ENCODE results near the gene ELMO3.

The ELMO3 gene

DNA sequence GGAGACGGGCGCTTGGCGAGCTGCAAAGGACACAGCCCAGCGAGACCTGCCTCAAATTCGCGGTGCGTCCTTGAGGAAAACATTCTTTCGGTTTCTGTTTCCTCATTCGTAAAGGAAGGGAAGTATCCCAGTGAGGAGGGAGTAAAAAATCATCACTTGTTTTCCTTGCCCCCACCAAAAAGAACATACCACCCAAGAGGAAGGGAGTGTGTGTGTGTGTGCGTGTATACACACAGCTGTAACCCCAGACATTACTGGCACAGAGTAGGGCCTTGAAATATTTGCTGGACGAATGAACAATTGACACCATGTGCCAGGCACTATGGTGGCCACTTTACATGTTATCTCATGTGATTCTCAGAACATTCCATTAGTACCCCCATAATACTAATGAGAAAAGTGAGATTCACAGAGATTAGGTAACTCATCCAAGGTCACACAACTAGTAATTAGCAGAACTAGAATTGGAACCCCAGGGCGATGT is 13.2 kb upstream of the ELMO3 start:
- peaks cover 7% of the 10 kb centered on the region for H3K27me3 ChIP-seq (ENCODE audit: insufficient read depth, poor library complexity, severe bottlenecking)

DNA sequence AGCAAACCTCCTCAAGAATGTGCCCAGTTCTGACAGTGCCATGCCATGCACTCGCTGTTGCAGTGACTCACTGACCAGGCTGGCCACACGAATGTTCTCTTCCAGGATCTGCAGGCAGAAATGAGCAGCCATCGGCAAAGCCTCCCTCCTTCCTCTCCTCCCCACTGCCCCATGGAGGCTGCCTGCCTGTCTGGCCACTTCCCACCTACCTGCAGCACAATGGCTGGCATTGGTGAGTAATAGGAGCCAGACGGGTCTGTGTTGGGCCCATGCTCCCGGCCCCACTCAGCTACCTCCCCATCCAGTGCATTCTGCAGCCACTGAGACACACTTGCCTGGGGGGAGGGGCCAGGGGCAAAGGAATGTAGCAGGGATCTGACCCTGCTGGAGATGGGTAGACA is 12.4 kb upstream of the ELMO3 start:
- no peak for DNase-seq (ENCODE audit: low read depth in 1 of 2, low spot score in 1 of 2)
- TF ChIP-seq GABPA (IDR thresholded peaks at IDR 0.05; ENCODE audit: low read depth) = no peak
- TF ChIP-seq, protein P1, sequence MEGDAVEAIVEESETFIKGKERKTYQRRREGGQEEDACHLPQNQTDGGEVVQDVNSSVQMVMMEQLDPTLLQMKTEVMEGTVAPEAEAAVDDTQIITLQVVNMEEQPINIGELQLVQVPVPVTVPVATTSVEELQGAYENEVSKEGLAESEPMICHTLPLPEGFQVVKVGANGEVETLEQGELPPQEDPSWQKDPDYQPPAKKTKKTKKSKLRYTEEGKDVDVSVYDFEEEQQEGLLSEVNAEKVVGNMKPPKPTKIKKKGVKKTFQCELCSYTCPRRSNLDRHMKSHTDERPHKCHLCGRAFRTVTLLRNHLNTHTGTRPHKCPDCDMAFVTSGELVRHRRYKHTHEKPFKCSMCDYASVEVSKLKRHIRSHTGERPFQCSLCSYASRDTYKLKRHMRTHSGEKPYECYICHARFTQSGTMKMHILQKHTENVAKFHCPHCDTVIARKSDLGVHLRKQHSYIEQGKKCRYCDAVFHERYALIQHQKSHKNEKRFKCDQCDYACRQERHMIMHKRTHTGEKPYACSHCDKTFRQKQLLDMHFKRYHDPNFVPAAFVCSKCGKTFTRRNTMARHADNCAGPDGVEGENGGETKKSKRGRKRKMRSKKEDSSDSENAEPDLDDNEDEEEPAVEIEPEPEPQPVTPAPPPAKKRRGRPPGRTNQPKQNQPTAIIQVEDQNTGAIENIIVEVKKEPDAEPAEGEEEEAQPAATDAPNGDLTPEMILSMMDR (IDR thresholded peaks at IDR 0.05; ENCODE audit: insufficient read depth, low read length) = no peak
- no peak for TF ChIP-seq SPI1 (IDR thresholded peaks at IDR 0.05; ENCODE audit: borderline replicate concordance, low read depth)
- TF ChIP-seq, protein P2, sequence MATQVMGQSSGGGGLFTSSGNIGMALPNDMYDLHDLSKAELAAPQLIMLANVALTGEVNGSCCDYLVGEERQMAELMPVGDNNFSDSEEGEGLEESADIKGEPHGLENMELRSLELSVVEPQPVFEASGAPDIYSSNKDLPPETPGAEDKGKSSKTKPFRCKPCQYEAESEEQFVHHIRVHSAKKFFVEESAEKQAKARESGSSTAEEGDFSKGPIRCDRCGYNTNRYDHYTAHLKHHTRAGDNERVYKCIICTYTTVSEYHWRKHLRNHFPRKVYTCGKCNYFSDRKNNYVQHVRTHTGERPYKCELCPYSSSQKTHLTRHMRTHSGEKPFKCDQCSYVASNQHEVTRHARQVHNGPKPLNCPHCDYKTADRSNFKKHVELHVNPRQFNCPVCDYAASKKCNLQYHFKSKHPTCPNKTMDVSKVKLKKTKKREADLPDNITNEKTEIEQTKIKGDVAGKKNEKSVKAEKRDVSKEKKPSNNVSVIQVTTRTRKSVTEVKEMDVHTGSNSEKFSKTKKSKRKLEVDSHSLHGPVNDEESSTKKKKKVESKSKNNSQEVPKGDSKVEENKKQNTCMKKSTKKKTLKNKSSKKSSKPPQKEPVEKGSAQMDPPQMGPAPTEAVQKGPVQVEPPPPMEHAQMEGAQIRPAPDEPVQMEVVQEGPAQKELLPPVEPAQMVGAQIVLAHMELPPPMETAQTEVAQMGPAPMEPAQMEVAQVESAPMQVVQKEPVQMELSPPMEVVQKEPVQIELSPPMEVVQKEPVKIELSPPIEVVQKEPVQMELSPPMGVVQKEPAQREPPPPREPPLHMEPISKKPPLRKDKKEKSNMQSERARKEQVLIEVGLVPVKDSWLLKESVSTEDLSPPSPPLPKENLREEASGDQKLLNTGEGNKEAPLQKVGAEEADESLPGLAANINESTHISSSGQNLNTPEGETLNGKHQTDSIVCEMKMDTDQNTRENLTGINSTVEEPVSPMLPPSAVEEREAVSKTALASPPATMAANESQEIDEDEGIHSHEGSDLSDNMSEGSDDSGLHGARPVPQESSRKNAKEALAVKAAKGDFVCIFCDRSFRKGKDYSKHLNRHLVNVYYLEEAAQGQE (IDR thresholded peaks at IDR 0.05; ENCODE audit: insufficient replicate concordance, low read depth) = no peak
- TF ChIP-seq POLR2AphosphoS5 (IDR thresholded peaks at IDR 0.05; ENCODE audit: low read depth) = no peak

More for the DNA sequence above, 13.2 kb upstream of the ELMO3 start:
- no peak overlapping the region for H3K27ac ChIP-seq (replicated peaks)
- TF ChIP-seq, protein P1 (IDR thresholded peaks at IDR 0.05; ENCODE audit: insufficient read depth, low read length) = no peak
- TF ChIP-seq POLR2AphosphoS5 (IDR thresholded peaks at IDR 0.05; ENCODE audit: low read depth) (no peak), SPI1 (IDR thresholded peaks at IDR 0.05; ENCODE audit: borderline replicate concordance, low read depth) (no peak), GABPA (IDR thresholded peaks at IDR 0.05; ENCODE audit: low read depth) (no peak)
- TF ChIP-seq, protein P2 (IDR thresholded peaks at IDR 0.05; ENCODE audit: insufficient replicate concordance, low read depth) = no peak
- H3K4me3 ChIP-seq (replicated peaks; ENCODE audit: insufficient read depth, low read length) = no peak overlapping the region
- DNase-seq (ENCODE audit: low read depth in 1 of 2, low spot score in 1 of 2) = no peak

DNA sequence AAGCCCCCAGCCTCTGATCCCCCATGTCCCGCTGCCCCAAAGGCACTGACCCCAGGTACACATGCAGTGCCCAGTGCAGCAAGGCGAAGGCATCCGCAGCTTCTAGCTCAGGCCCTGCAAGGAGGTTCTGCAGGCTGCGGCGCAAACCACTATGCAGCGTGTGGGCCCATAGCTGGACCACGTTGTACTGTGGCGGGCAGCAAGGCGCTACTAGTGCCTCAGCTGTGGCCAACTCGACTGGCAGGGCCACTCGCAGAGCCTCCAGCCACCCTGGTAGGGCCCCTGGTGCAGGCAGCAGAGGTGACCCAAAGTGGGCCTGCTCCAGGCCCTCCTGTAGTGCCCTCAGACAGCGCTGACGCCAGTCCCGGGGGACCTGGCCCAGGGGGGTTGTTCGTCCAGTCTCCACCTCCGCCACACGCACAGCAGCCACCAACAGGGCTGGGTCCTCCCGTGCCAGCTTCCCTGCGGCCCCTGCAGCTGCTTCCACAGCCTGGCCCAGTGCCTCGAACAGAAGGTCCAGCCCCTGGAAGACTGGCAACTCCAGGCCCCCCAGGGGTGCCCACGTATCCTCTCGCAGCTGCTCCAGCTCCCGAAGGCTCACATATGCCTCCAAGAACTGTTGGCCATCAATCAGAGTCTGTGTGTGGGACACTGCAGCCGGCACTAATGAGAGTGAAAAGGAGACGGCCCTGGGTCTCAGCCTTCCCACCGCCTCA is 11.6 kb upstream of the ELMO3 start:
- no peak overlapping the region for H3K27ac ChIP-seq (replicated peaks)

More for the DNA sequence above, 12.4 kb upstream of the ELMO3 start:
- H3K27me3 ChIP-seq (ENCODE audit: insufficient read depth, poor library complexity, severe bottlenecking) = peaks cover 7% of the 10 kb centered on the region
- H3K27ac ChIP-seq (replicated peaks) = no peak overlapping the region
- H3K4me3 ChIP-seq (replicated peaks; ENCODE audit: insufficient read depth, low read length) = no peak overlapping the region

More for the DNA sequence above, 11.6 kb upstream of the ELMO3 start:
- TF ChIP-seq, protein P1 (IDR thresholded peaks at IDR 0.05; ENCODE audit: insufficient read depth, low read length) = no peak
- TF ChIP-seq POLR2AphosphoS5 (IDR thresholded peaks at IDR 0.05; ENCODE audit: low read depth) = no peak
- TF ChIP-seq, protein P2 (IDR thresholded peaks at IDR 0.05; ENCODE audit: insufficient replicate concordance, low read depth) = no peak
- TF ChIP-seq GABPA (IDR thresholded peaks at IDR 0.05; ENCODE audit: low read depth) = no peak
- no peak for TF ChIP-seq SPI1 (IDR thresholded peaks at IDR 0.05; ENCODE audit: borderline replicate concordance, low read depth)
- no peak for DNase-seq (ENCODE audit: low read depth in 1 of 2, low spot score in 1 of 2)
- H3K27me3 ChIP-seq (ENCODE audit: insufficient read depth, poor library complexity, severe bottlenecking) = peaks cover 7% of the 10 kb centered on the region
- H3K4me3 ChIP-seq (replicated peaks; ENCODE audit: insufficient read depth, low read length) = no peak overlapping the region

Measured in HL-60 (cell line).